Caco-2 (cell line): ENCODE results near the gene COL24A1. TPM values are rescaled to one million over a fixed set of nuclear protein-coding genes. Genes with fewer than 3 reads are reported as not detected.

Source experiments
- BruUV-seq: library from RNA; stranded (reverse); fragments of 400-500 nt; replicated peaks from 2 replicates; lab custom pipeline; 2021; lab: Mats Ljungman, UMichigan
- CTCF ChIA-PET: fragments of 300-600 bp; sonication (Branson Sonifier 250); formaldehyde crosslinking; loops from one replicate; lab custom pipeline; 2022; ENCODE audit warnings: antibody characterized with exemption; lab: Charles Lee
- POLR2A ChIA-PET: fragments of 300-600 bp; sonication (Branson Sonifier 250); formaldehyde crosslinking; loops from one replicate; lab custom pipeline; 2022; ENCODE audit warnings: antibody characterized with exemption; lab: Charles Lee
- DNase-seq, 2 experiments: peaks; one replicate each; pipeline versions ENCODE4 v3.0.0 to v3.0.0-alpha.2; 2020 to 2022
- H3K27me3 ChIP-seq: replicated peaks from 2 replicates; pipeline ENCODE4 v1.6.0; 2011; ENCODE audit warnings: low read length; ENCODE audit not compliant: control insufficient read depth, insufficient read depth
- H3K36me3 ChIP-seq: 2 replicates; pipeline ENCODE4 v1.5.1; 2011; ENCODE audit warnings: low read length; ENCODE audit not compliant: control insufficient read depth, insufficient read depth
- H3K4me1 ChIP-seq: fragments of 250-450 bp; sonication (Bioruptor Pico); 2 replicates; pipeline ENCODE4 v1.5.1; 2020; ENCODE audit warnings: mild to moderate bottlenecking
- H3K4me3 ChIP-seq: 2 replicates; pipeline ENCODE4 v1.5.1; 2011; ENCODE audit warnings: low read depth, mild to moderate bottlenecking, control low read depth, low read length
- H3K9me3 ChIP-seq: fragments of 250-450 bp; sonication (Bioruptor Pico); 2 replicates; pipeline ENCODE4 v1.5.1; 2020; ENCODE audit warnings: mild to moderate bottlenecking, moderate library complexity
- H3K27ac Mint-ChIP-seq: one replicate; pipeline ENCODE4 v1.8.0; 2022; ENCODE audit warnings: mixed read lengths; ENCODE audit not compliant: unreplicated experiment
- H3K27me3 Mint-ChIP-seq: one replicate; pipeline ENCODE4 v1.8.0; 2022; ENCODE audit warnings: mixed read lengths; ENCODE audit not compliant: insufficient read depth, unreplicated experiment
- H3K36me3 Mint-ChIP-seq: one replicate; pipeline ENCODE4 v1.8.0; 2022; ENCODE audit warnings: mild to moderate bottlenecking, mixed read lengths; ENCODE audit not compliant: insufficient read depth, unreplicated experiment
- H3K4me1 Mint-ChIP-seq: one replicate; pipeline ENCODE4 v1.8.0; 2022; ENCODE audit warnings: low read depth, mixed read lengths; ENCODE audit not compliant: unreplicated experiment
- H3K4me3 Mint-ChIP-seq: one replicate; pipeline ENCODE4 v1.8.0; 2022; ENCODE audit warnings: mild to moderate bottlenecking, moderate library complexity, mixed read lengths; ENCODE audit not compliant: unreplicated experiment
- H3K9me3 Mint-ChIP-seq: one replicate; pipeline ENCODE4 v1.8.0; 2022; ENCODE audit warnings: mixed read lengths; ENCODE audit not compliant: unreplicated experiment
- intact Hi-C: fragments of 100-400 bp; cut with micrococcal nuclease; formaldehyde crosslinking; loops from one replicate; pipeline ENCODE4 v1.10.0; 2022; ENCODE audit not compliant: unreplicated experiment
- total RNA-seq: library from RNA; stranded (reverse); gene quantifications from 2 replicates; pipeline ENCODE4 v1.2.3, GENCODE V29; 2022
- TF ChIP-seq, protein P1 (sequence below), 2 experiments: fragments of 200-600 bp in 1 of 2; IDR thresholded peaks; 1 replicate in 1 of 2; 2 replicates in 1 of 2; pipeline versions ENCODE4 v1.5.1 to v1.8.0; 2011 to 2022; ENCODE audit warnings: antibody characterized with exemption in 1 of 2, control low read depth in 1 of 2, inconsistent platforms in 1 of 2, low read depth in 1 of 2, low read length in 1 of 2, mild to moderate bottlenecking in 1 of 2, moderate library complexity in 1 of 2; ENCODE audit not compliant: insufficient read depth in 1 of 2, severe bottlenecking in 1 of 2, unreplicated experiment in 1 of 2

COL24A1 gene
- total RNA-seq, 1 experiment from 2014 or later: 0.07 TPM

DNA sequence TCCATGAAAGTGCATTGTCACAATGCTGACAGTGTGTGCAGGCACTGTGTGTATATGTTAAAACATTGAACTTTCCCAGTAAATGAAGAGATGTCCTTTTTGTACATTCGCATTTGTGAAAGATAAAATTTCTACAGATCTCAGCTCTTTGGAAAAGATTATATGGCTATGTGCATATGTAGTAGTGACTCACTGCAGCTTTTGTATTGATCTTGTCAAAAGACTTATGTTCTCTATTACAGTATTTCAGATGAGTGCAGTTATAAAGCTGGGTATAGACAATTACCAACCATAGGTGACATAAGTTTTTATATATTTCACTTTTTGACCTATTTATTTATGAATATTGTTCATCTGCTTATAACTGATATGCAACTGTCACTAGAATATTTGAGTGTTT, 212.6 kb downstream of the COL24A1 start:
- H3K36me3 Mint-ChIP-seq: no peaks in the 10 kb centered on the region
- H3K36me3 ChIP-seq: no peaks in the 10 kb centered on the region
- H3K4me3 Mint-ChIP-seq: no peak overlapping the region
- no peaks in the 10 kb centered on the region for H3K27me3 ChIP-seq
- POLR2A ChIA-PET: no interaction called here
- intact Hi-C loops: no loop called here
- CTCF ChIA-PET: no interaction called here
- no peaks in the 10 kb centered on the region for H3K4me1 ChIP-seq
- no peak for DNase-seq
- no peaks in the 10 kb centered on the region for H3K9me3 Mint-ChIP-seq
- H3K27ac Mint-ChIP-seq: no peak overlapping the region
- no peaks in the 10 kb centered on the region for H3K4me1 Mint-ChIP-seq
- no peak overlapping the region for H3K4me3 ChIP-seq
- BruUV-seq: no TSS peak
- H3K27me3 Mint-ChIP-seq: no peaks in the 10 kb centered on the region
- TF ChIP-seq, protein P1, sequence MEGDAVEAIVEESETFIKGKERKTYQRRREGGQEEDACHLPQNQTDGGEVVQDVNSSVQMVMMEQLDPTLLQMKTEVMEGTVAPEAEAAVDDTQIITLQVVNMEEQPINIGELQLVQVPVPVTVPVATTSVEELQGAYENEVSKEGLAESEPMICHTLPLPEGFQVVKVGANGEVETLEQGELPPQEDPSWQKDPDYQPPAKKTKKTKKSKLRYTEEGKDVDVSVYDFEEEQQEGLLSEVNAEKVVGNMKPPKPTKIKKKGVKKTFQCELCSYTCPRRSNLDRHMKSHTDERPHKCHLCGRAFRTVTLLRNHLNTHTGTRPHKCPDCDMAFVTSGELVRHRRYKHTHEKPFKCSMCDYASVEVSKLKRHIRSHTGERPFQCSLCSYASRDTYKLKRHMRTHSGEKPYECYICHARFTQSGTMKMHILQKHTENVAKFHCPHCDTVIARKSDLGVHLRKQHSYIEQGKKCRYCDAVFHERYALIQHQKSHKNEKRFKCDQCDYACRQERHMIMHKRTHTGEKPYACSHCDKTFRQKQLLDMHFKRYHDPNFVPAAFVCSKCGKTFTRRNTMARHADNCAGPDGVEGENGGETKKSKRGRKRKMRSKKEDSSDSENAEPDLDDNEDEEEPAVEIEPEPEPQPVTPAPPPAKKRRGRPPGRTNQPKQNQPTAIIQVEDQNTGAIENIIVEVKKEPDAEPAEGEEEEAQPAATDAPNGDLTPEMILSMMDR (IDR thresholded peaks at IDR 0.05; ENCODE audit: insufficient read depth in 1 of 2, low read depth in 1 of 2, low read length in 1 of 2, severe bottlenecking in 1 of 2, unreplicated experiment in 1 of 2): no peak
- H3K9me3 ChIP-seq: no peaks in the 10 kb centered on the region

DNA sequence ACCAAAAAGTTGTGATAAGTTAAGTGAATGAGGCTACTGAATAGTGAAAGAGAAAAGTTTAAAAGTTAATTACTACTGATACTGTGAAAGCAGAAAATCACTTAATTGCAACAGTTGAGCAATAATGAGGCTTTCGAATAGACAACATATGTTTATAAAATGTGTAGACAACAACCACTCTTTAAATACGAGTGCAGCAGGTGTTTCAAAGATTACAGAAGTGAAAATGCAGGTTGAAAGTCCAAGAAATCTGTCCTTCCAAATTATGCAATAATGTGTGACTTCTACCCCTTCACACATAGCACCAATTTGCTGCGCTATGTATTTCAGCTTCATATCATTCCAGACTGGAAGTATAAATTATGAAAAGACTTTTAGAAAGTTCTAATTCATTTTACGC, 213.0 kb downstream of the COL24A1 start:
- H3K36me3 ChIP-seq: no peaks in the 10 kb centered on the region
- H3K4me1 Mint-ChIP-seq: no peaks in the 10 kb centered on the region
- no peaks in the 10 kb centered on the region for H3K36me3 Mint-ChIP-seq
- H3K4me3 Mint-ChIP-seq: no peak overlapping the region
- no peaks in the 10 kb centered on the region for H3K27me3 ChIP-seq
- no peaks in the 10 kb centered on the region for H3K4me1 ChIP-seq
- BruUV-seq: no TSS peak
- H3K9me3 ChIP-seq: no peaks in the 10 kb centered on the region
- H3K27ac Mint-ChIP-seq: no peak overlapping the region
- POLR2A ChIA-PET: no interaction called here
- H3K27me3 Mint-ChIP-seq: no peaks in the 10 kb centered on the region
- H3K9me3 Mint-ChIP-seq: no peaks in the 10 kb centered on the region
- TF ChIP-seq, protein P1 (IDR thresholded peaks at IDR 0.05; ENCODE audit: insufficient read depth in 1 of 2, low read depth in 1 of 2, low read length in 1 of 2, severe bottlenecking in 1 of 2, unreplicated experiment in 1 of 2): no peak
- no peak overlapping the region for H3K4me3 ChIP-seq
- no peak for DNase-seq
- CTCF ChIA-PET: no interaction called here
- intact Hi-C loops: no loop called here

DNA sequence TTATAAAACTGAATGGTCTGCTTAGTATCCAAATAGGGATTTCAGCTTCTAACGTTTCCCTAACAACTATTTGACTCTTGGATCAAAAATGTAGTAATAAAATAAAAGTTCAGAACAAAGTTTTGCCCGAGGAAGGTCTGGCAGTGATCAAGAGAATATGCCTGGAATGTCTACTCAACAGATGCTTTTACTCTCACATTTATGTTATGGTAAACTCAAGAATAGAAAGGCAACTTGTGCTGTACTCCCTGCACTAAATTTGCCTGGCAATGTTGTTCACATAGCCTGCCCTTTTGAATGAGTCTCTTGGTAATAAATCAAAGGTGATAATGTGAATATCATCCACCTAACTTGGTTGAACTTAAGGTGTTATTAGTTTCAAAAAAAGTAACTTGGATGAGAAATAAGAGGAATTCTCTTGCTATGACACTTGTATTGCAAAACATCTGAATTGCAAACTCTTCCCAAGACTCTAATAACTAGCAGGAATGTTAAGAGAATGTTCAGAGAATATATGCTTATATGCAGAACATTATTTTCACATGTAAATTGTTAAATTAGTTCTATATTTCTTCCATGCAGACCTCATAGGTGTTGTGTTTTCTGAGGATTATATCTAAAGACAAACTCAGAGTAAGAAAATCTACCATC, 215.8 kb downstream of the COL24A1 start:
- POLR2A ChIA-PET: no interaction called here
- no peaks in the 10 kb centered on the region for H3K36me3 Mint-ChIP-seq
- no TSS peak for BruUV-seq

More for the DNA sequence above, 215.8 kb downstream of the COL24A1 start:
- no peaks in the 10 kb centered on the region for H3K9me3 Mint-ChIP-seq
- H3K4me1 Mint-ChIP-seq: no peaks in the 10 kb centered on the region
- Histone ChIP-seq H3K36me3 (no peaks in the 10 kb centered on the region), H3K27me3 (no peaks in the 10 kb centered on the region), H3K4me1 (no peaks in the 10 kb centered on the region), H3K9me3 (no peaks in the 10 kb centered on the region), H3K4me3 (no peak overlapping the region)
- intact Hi-C loops: no loop called here
- no peak overlapping the region for H3K27ac Mint-ChIP-seq
- H3K4me3 Mint-ChIP-seq: no peak overlapping the region
- CTCF ChIA-PET: no interaction called here
- no peaks in the 10 kb centered on the region for H3K27me3 Mint-ChIP-seq
- TF ChIP-seq, protein P1 (IDR thresholded peaks at IDR 0.05; ENCODE audit: insufficient read depth in 1 of 2, low read depth in 1 of 2, low read length in 1 of 2, severe bottlenecking in 1 of 2, unreplicated experiment in 1 of 2): no peak
- DNase-seq: no peak
